ENCODE results near the gene USP7. TPM values are rescaled to one million over a fixed set of nuclear protein-coding genes. Genes with fewer than 3 reads are reported as not detected.

Gene USP7
- total RNA-seq, 6 donors from 2014 or later = 68.2 to 122 (median 72.2) TPM

- H3K27me3 ChIP-seq = no peaks in the 10 kb centered on the region
- TF ChIP-seq POLR2A (IDR thresholded peaks at IDR 0.05) = no peak
- TF ChIP-seq POLR2AphosphoS5 (IDR thresholded peaks at IDR 0.05) = peak in 1 of 2 donors; percentile 56
- H3K27ac ChIP-seq = peak overlapping the region; percentile 38 to 70 (median 58)
- H3K36me3 ChIP-seq = no peaks in the 10 kb centered on the region
- peak; percentile 60 to 63 for ATAC-seq (ENCODE audit: low FRiP score in 2 of 2)
- 51 to 60% methylated on average over 12 to 14 of the region's 14 CpGs for WGBS, 2 donors
- no peak for DNase-seq
- H3K4me3 ChIP-seq = peak overlapping the region in 1 of 4 donors; percentile 13
- peaks cover 71 to 77% (median 75%) of the 10 kb centered on the region in 4 donors for H3K4me1 ChIP-seq
- H3K9me3 ChIP-seq = no peaks in the 10 kb centered on the region
Observed at GRCh38 chr16:8958344-8959167, 5.2 kb downstream of the USP7 start.

DNA sequence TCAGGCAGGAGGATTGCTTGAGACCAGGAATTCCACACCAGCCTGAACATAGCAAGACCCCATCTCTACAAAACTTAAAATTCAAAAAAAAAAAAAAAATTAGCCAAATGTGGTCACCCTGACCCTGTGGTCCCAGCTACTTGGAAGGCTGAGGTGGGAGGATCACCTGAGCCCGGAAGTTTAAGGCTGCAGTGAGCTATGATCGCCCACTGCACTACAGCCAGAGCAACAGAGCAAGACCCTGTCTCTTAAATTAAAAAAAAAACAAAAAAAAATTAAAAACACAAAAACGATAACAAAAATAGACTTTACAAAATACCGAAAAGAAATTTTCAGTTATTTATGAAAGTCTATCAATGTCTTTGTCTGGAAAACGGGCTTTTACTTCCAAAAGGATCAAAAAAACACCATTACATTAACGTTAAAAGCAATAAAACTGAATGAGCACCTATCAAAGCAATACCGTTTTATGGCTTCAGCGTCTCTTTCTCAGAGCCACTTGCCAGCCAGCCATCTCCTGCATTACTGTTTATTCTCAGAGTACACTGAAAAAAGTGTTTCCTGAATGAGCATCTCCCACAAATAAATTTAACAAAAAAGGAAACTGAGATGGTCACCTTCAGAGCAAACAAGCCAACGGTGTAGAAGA, 6.1 kb downstream of the USP7 start:
- DNase-seq (no peak), ATAC-seq (ENCODE audit: low FRiP score in 2 of 2) (no peak)
- Histone ChIP-seq H3K4me3 (no peak overlapping the region), H3K4me1 (peaks cover 78 to 83% (median 81%) of the 10 kb centered on the region in 4 donors), H3K27ac (peak overlapping the region in 3 of 4 donors; percentile 38 to 70 (median 65)), H3K36me3 (no peaks in the 10 kb centered on the region), H3K27me3 (no peaks in the 10 kb centered on the region), H3K9me3 (no peaks in the 10 kb centered on the region)
- no peak for TF ChIP-seq POLR2A (IDR thresholded peaks at IDR 0.05)
- TF ChIP-seq POLR2AphosphoS5 (IDR thresholded peaks at IDR 0.05) = no peak
- TF ChIP-seq EP300 (IDR thresholded peaks at IDR 0.05) = no peak
- TF ChIP-seq, protein P1, sequence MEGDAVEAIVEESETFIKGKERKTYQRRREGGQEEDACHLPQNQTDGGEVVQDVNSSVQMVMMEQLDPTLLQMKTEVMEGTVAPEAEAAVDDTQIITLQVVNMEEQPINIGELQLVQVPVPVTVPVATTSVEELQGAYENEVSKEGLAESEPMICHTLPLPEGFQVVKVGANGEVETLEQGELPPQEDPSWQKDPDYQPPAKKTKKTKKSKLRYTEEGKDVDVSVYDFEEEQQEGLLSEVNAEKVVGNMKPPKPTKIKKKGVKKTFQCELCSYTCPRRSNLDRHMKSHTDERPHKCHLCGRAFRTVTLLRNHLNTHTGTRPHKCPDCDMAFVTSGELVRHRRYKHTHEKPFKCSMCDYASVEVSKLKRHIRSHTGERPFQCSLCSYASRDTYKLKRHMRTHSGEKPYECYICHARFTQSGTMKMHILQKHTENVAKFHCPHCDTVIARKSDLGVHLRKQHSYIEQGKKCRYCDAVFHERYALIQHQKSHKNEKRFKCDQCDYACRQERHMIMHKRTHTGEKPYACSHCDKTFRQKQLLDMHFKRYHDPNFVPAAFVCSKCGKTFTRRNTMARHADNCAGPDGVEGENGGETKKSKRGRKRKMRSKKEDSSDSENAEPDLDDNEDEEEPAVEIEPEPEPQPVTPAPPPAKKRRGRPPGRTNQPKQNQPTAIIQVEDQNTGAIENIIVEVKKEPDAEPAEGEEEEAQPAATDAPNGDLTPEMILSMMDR (IDR thresholded peaks at IDR 0.05) = no peak
- WGBS, 2 donors = 71 to 73% methylated on average over 9 of the region's 9 CpGs

DNA sequence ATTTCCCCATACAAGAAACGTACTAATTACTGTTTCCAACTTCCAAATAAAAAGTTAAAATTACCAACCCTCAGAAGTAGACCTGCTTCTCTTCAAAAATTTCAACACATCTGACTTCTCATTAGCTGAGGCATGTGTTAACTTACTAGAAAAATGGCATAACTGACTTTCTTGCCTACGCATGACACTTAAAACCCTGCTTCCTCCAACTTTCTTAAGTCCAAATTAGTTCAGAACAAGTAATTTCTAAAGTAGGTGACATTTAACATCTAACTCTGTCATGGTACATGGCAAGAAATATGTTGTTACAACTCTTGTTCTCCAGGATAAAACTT, 6.7 kb downstream of the USP7 start:
- ATAC-seq (ENCODE audit: low FRiP score in 2 of 2) (no peak), DNase-seq (no peak)
- H3K36me3 ChIP-seq = no peaks in the 10 kb centered on the region
- H3K4me3 ChIP-seq = no peak overlapping the region
- H3K4me1 ChIP-seq = peaks cover 81 to 88% (median 83%) of the 10 kb centered on the region in 4 donors
- H3K9me3 ChIP-seq = no peaks in the 10 kb centered on the region
- no peaks in the 10 kb centered on the region for H3K27me3 ChIP-seq
- WGBS, 2 donors = 36 to 73% methylated on average over 2 of the region's 2 CpGs
- no peak for TF ChIP-seq POLR2A (IDR thresholded peaks at IDR 0.05)
- no peak for TF ChIP-seq EP300 (IDR thresholded peaks at IDR 0.05)
- TF ChIP-seq, protein P1 (IDR thresholded peaks at IDR 0.05) = no peak
- TF ChIP-seq POLR2AphosphoS5 (IDR thresholded peaks at IDR 0.05) = no peak
- peak overlapping the region in 1 of 4 donors; percentile 70 for H3K27ac ChIP-seq

DNA sequence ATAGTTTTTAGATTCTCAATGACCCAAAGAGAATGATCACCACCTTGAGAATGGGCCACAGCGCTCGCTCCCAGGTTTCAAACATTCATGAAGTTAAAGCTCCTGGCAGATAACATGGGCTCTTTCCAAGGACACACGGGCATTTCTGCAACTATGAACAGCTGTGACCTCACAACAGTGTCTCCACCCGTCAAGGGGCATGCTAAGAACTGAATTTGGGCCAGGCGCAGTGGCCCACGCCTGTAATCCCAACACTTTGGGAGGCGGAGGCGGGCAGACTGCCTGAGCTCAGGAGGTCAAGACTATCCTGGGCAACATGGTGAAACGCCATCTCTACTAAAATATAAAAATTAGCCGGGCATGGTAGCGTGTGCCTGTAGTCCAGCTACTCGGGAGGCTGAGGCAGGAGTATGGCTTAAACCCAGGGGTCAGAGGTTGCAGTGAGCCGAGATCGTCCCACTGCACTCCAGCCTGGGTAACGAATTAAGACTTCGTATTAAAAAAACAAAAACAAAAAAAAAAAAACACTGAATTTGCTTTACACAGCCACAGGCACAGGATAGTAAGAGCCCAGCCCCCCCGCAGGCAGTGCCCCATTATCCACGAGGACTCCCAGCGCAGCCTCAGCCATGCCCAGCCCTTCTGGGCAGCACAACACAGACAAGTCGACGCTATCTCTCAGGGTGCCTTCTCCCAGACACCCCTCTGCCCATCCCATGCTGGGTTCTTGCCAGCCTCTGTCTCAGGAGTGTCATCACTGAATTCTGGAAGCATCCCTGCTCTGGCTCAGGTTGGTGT, 7.2 kb downstream of the USP7 start:
- DNase-seq (no peak), ATAC-seq (ENCODE audit: low FRiP score in 2 of 2) (peak in 1 of 2 donors; percentile 21)
- Histone ChIP-seq H3K27ac (peak overlapping the region in 1 of 4 donors; percentile 4), H3K9me3 (no peaks in the 10 kb centered on the region), H3K4me1 (peaks cover 81 to 88% (median 83%) of the 10 kb centered on the region in 4 donors), H3K4me3 (no peak overlapping the region), H3K27me3 (no peaks in the 10 kb centered on the region), H3K36me3 (no peaks in the 10 kb centered on the region)
- WGBS, 2 donors = 81 to 82% methylated on average over 20 to 21 of the region's 21 CpGs
- TF ChIP-seq POLR2A (IDR thresholded peaks at IDR 0.05) = no peak
- TF ChIP-seq, protein P1 (IDR thresholded peaks at IDR 0.05) = no peak
- no peak for TF ChIP-seq EP300 (IDR thresholded peaks at IDR 0.05)
- no peak for TF ChIP-seq POLR2AphosphoS5 (IDR thresholded peaks at IDR 0.05)

- Histone ChIP-seq H3K4me3 (no peak overlapping the region), H3K4me1 (peaks cover 81 to 88% (median 83%) of the 10 kb centered on the region in 4 donors), H3K27me3 (no peaks in the 10 kb centered on the region), H3K27ac (no peak overlapping the region), H3K36me3 (no peaks in the 10 kb centered on the region), H3K9me3 (no peaks in the 10 kb centered on the region)
- TF ChIP-seq EP300 (IDR thresholded peaks at IDR 0.05) (no peak), POLR2AphosphoS5 (IDR thresholded peaks at IDR 0.05) (no peak)
- 40 to 55% methylated on average over 2 of the region's 2 CpGs for WGBS, 2 donors
- peak in 1 of 2 donors; percentile 31 for ATAC-seq (ENCODE audit: low FRiP score in 2 of 2)
- DNase-seq = no peak
Observed at GRCh38 chr16:8955828-8956227, 7.9 kb downstream of the USP7 start.

All from upper lobe of left lung (tissue), 6 donors.